Ectodermal cell (in vitro differentiated cells): ENCODE results near the gene HP.

Experiments
- H3K27ac ChIP-seq: 2 replicates; pipeline ENCODE4 v1.7.0; 2013; ENCODE audit warnings: mild to moderate bottlenecking, low read depth, low read length; ENCODE audit not compliant: insufficient read depth, poor library complexity, severe bottlenecking
- H3K27me3 ChIP-seq: 2 replicates; pipeline ENCODE4 v1.7.0; 2013; ENCODE audit warnings: mild to moderate bottlenecking, low read length; ENCODE audit not compliant: insufficient read depth, control insufficient read depth, poor library complexity, severe bottlenecking
- H3K36me3 ChIP-seq: one replicate; pipeline ENCODE4 v1.7.0; 2013; ENCODE audit warnings: low read length; ENCODE audit not compliant: control insufficient read depth, insufficient read depth
- H3K4me1 ChIP-seq: one replicate; pipeline ENCODE4 v1.7.0; 2013; ENCODE audit warnings: low read length; ENCODE audit not compliant: control insufficient read depth, insufficient read depth
- H3K4me3 ChIP-seq: 2 replicates; pipeline ENCODE4 v1.7.0; 2013; ENCODE audit warnings: low read depth, low read length, control low read depth; ENCODE audit not compliant: insufficient read depth
- H3K9me3 ChIP-seq: 2 replicates; pipeline ENCODE4 v1.7.0; 2013; ENCODE audit warnings: mild to moderate bottlenecking, low read length, moderate library complexity; ENCODE audit not compliant: control insufficient read depth
- WGBS, 2 experiments: methylation state at CpG; one replicate each; pipeline ENCODE4 v1.1.7; 2013; ENCODE audit warnings: missing lambda C conversion rate in 2 of 2; 5-methylcytosine and 5-hydroxymethylcytosine counted together

HP gene

GRCh38 chr16:72084445-72084844, 30.1 kb downstream of the HP start:
- Histone ChIP-seq H3K27ac (no peak overlapping the region), H3K9me3 (no peaks in the 10 kb centered on the region), H3K4me1 (no peaks in the 10 kb centered on the region), H3K4me3 (no peak overlapping the region), H3K36me3 (peaks cover 28% of the 10 kb centered on the region), H3K27me3 (no peaks in the 10 kb centered on the region)
- 96% methylated on average over 10 of the region's 10 CpGs for WGBS, 2 experiments

GRCh38 chr16:72085002-72085401, 30.7 kb downstream of the HP start:
- no peaks in the 10 kb centered on the region for H3K27me3 ChIP-seq
- peaks cover 33% of the 10 kb centered on the region for H3K36me3 ChIP-seq
- no peaks in the 10 kb centered on the region for H3K4me1 ChIP-seq
- 95 to 96% methylated on average over 2 of the region's 2 CpGs for WGBS, 2 experiments
- no peaks in the 10 kb centered on the region for H3K9me3 ChIP-seq
- no peak overlapping the region for H3K4me3 ChIP-seq
- H3K27ac ChIP-seq: no peak overlapping the region

- Histone ChIP-seq H3K27ac (no peak overlapping the region), H3K4me1 (peaks cover 11% of the 10 kb centered on the region), H3K36me3 (peaks cover 22% of the 10 kb centered on the region), H3K27me3 (no peaks in the 10 kb centered on the region), H3K9me3 (no peaks in the 10 kb centered on the region), H3K4me3 (no peak overlapping the region)
- 89 to 98% methylated on average over 3 of the region's 3 CpGs for WGBS, 2 experiments
These were observed 36.9 kb downstream of the HP start for GRCh38 chr16:72091217-72091616.

- 2% methylated on average over 22 of the region's 22 CpGs for WGBS, 2 experiments
- peak overlapping the region; percentile 50 for H3K27ac ChIP-seq
- no peaks in the 10 kb centered on the region for H3K9me3 ChIP-seq
- peaks cover 11% of the 10 kb centered on the region for H3K4me1 ChIP-seq
- H3K36me3 ChIP-seq: peaks cover 18% of the 10 kb centered on the region
- H3K4me3 ChIP-seq: peak overlapping the region; percentile 98
- H3K27me3 ChIP-seq: no peaks in the 10 kb centered on the region
These were observed 38.6 kb downstream of the HP start for GRCh38 chr16:72092832-72093447.

GRCh38 chr16:72093448-72094265, 39.4 kb downstream of the HP start, which contains the start of the genes DHX38 and TXNL4B:
Gene DHX38 (plus strand): TSS chr16:72093847. CDS start chr16:72096158, 2,311 bp downstream.
Gene TXNL4B (minus strand): TSS chr16:72093620. CDS start chr16:72090749, 2,871 bp downstream.
- Histone ChIP-seq H3K9me3 (no peaks in the 10 kb centered on the region), H3K27me3 (no peaks in the 10 kb centered on the region), H3K4me1 (peaks cover 11% of the 10 kb centered on the region), H3K4me3 (peak within 1 kb of the TSS; percentile 98), H3K27ac (peak within 1 kb of the TSS; percentile 72), H3K36me3 (peaks cover 16% of the 10 kb centered on the region)
- WGBS, 2 experiments: 0% methylated on average over 43 of the region's 43 CpGs

GRCh38 chr16:72094266-72094610, 39.9 kb downstream of the HP start:
- no peaks in the 10 kb centered on the region for H3K9me3 ChIP-seq
- H3K27ac ChIP-seq: peak overlapping the region; percentile 72
- peaks cover 11% of the 10 kb centered on the region for H3K4me1 ChIP-seq
- WGBS, 2 experiments: 4 to 5% methylated on average over 11 of the region's 11 CpGs
- no peaks in the 10 kb centered on the region for H3K27me3 ChIP-seq
- peak overlapping the region; percentile 98 for H3K4me3 ChIP-seq
- peaks cover 16% of the 10 kb centered on the region for H3K36me3 ChIP-seq

- Histone ChIP-seq H3K9me3 (no peaks in the 10 kb centered on the region), H3K27ac (no peak overlapping the region), H3K4me1 (peaks cover 9% of the 10 kb centered on the region), H3K36me3 (peaks cover 47% of the 10 kb centered on the region), H3K4me3 (no peak overlapping the region), H3K27me3 (no peaks in the 10 kb centered on the region)
- WGBS, 2 experiments: 87 to 90% methylated on average over 15 of the region's 15 CpGs
These were observed 44.6 kb downstream of the HP start for GRCh38 chr16:72098936-72099335.

GRCh38 chr16:72099377-72099818, 45.1 kb downstream of the HP start:
- H3K36me3 ChIP-seq: peaks cover 47% of the 10 kb centered on the region
- no peaks in the 10 kb centered on the region for H3K27me3 ChIP-seq
- H3K4me1 ChIP-seq: peaks cover 9% of the 10 kb centered on the region
- 80% methylated on average over 12 of the region's 12 CpGs for WGBS, 2 experiments
- no peak overlapping the region for H3K4me3 ChIP-seq
- H3K9me3 ChIP-seq: no peaks in the 10 kb centered on the region
- no peak overlapping the region for H3K27ac ChIP-seq

GRCh38 chr16:72101195-72101594, 46.9 kb downstream of the HP start:
- Histone ChIP-seq H3K27ac (no peak overlapping the region), H3K9me3 (no peaks in the 10 kb centered on the region), H3K36me3 (peaks cover 62% of the 10 kb centered on the region), H3K4me3 (no peak overlapping the region), H3K4me1 (no peaks in the 10 kb centered on the region), H3K27me3 (no peaks in the 10 kb centered on the region)
- WGBS, 2 experiments: 93 to 97% methylated on average over 9 to 10 of the region's 10 CpGs

- no peak overlapping the region for H3K4me3 ChIP-seq
- H3K4me1 ChIP-seq: no peaks in the 10 kb centered on the region
- no peaks in the 10 kb centered on the region for H3K27me3 ChIP-seq
- peaks cover 74% of the 10 kb centered on the region for H3K36me3 ChIP-seq
- 95% methylated on average over 9 of the region's 9 CpGs for WGBS, 2 experiments
- H3K27ac ChIP-seq: no peak overlapping the region
- no peaks in the 10 kb centered on the region for H3K9me3 ChIP-seq
These were observed 50.6 kb downstream of the HP start for GRCh38 chr16:72104905-72105304.
